GM21381 (cell line): Measurements from ENCODE around the gene TM4SF5.

Experiments
- ATAC-seq: cut with Tn5 transposase; IDR thresholded peaks from one replicate; pipeline ENCODE4 v1.9.1; 2021; ENCODE audit warnings: mild to moderate bottlenecking, moderate library complexity; ENCODE audit not compliant: unreplicated experiment

TM4SF5 gene

DNA sequence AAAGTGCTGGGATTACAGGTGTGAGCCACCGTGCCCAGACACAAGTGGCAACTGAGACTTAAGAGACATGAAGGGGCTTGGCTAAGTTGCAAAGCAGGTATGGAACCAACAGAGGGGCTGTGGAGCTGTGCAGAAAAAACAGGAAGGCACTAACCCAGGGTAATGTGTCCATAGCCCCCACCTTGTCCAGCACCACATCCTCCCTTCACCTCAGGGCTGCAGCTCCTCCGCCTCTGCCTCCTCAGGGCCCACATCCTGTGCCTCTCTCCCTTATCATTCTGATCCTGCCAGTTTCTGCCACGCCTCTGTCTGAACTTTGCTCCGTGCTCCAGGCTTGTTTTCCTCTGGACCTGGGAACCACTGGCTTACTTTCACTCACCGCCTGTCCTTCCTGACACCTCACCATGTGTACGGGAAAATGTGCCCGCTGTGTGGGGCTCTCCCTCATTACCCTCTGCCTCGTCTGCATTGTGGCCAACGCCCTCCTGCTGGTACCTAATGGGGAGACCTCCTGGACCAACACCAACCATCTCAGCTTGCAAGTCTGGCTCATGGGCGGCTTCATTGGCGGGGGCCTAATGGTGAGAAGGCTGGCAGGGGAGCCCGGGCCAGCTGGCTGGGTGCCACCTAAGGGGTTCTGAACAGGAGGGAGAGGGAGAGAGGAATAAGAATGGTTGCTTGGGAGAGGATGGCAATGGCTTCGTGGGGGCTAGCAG lies at the start of gene TM4SF5:
TM4SF5 (plus strand) TSS at position 368 of the 716 bp plus-strand sequence; CDS start at position 405, 37 bp downstream.
- ATAC-seq = no peak

GRCh38 chr17:4722678-4723240 lies 48.9 kb upstream of the TM4SF5 start:
- no peak for ATAC-seq

DNA sequence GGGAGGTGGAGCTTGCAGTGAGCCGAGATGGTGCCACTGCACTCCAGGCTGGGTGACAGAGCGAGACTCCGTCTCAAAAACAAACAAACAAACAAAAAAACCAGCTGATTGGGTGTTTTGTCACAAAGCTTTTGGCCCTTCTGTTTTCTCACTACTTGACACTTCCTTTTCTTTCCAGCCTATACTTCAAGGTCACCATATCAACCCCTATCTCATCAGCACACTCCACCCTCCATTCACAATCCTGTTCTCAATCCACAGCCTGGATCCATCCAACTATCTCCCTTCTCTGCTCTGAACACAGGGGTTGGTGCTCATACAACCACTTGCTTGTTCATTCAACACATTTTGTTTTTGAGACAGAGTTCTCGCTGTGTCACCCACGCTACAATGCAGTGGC lies 47.0 kb upstream of the TM4SF5 start:
- ATAC-seq = no peak

GRCh38 chr17:4725646-4726310 lies 45.9 kb upstream of the TM4SF5 start:
- ATAC-seq = no peak

DNA sequence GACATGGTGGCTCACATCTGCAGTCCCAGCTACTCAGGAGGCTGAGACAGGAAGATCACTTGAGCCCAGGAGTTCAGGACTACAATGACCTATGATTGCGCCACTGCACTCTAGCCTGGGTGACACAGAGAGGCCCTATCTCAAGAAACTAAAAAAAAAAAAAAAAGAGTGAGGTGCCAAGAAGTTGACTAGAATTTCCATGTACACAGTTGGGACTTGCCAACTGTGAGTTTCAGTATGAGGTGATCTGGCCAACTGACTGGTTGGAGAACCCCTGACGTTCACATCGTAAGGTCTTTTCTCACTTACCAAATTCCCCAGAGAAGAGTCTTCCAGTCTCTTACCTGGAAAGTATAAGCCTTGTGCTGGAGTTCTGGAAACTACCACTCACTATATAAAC lies 43.6 kb upstream of the TM4SF5 start:
- ATAC-seq = no peak

- no peak for ATAC-seq
Observed at GRCh38 chr17:4733073-4733531, 38.6 kb upstream of the TM4SF5 start.

DNA sequence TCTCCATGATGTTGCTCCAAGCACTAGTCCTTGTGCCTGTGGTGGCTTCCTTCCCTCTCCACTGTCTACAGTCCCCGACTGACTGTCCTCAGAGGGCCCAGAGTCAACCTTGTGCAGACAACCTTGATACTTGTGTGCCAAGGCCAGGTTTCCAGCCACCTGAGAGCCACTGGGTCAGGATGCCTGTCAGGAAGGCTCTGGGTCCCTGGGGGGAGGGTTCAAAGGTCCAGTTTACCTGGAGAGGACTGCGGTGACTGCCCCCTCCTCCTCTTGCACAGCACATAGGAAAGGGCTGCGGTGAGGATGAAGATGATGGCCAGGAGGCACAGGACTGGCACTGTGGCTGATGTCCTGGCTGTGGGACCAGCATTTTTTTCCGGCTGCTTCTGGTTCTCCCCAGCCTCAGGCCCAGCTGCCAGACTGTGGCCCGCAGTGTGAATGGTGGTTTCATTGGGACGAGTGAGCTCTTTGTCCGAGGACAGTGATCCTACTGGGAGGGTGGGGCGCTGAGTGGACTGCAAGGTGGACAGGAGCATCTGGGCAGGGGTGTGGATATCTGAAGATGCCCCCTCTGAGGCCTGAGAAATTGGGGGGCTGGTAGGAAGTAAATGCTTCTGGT lies 36.7 kb upstream of the TM4SF5 start:
- no peak for ATAC-seq

- no peak for ATAC-seq
Observed at GRCh38 chr17:4735876-4736651, 35.6 kb upstream of the TM4SF5 start.

- ATAC-seq = no peak
Observed at GRCh38 chr17:4738136-4739121, 33.3 kb upstream of the TM4SF5 start.

- ATAC-seq = no peak
Observed at GRCh38 chr17:4739122-4740024, 32.3 kb upstream of the TM4SF5 start, which contains the start of the genes CXCL16 and ZMYND15. CXCL16 (minus strand) TSS chr17:4739928; CDS start chr17:4739339, 589 bp downstream. ZMYND15 (plus strand) TSS chr17:4739833; CDS start chr17:4740549, 716 bp downstream.

DNA sequence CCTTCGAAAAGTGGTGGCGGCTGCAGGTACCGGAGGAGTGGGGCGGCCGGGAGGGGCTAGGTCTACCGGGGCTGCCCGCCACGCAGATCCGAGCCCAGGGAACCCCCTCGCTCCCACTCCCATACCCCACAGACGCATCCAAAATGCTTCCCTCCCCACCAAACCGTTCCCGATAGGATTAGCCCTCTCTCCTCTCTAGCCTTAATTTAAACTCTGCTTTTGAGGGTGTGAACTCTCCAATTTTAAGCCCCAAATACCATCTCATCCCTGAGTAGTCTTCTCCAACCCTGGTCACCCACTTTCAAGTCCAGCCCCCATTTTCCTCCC lies 31.7 kb upstream of the TM4SF5 start:
- ATAC-seq = no peak

DNA sequence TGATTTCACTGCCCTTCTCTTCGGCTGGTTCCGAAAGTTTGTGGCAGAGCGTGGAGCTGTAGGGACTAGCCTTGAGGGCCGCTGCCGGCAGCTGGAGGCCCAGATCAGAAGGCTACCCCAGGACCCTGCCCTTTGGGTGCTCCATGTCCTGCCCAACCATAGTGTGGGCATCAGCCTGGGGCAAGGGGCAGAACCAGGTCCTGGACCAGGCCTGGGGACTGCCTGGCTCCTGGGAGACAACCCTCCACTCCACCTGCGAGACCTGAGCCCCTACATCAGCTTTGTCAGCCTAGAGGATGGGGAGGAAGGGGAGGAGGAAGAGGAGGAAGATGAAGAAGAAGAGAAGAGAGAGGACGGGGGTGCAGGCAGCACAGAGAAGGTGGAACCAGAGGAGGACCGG lies 31.1 kb upstream of the TM4SF5 start:
- ATAC-seq = no peak

DNA sequence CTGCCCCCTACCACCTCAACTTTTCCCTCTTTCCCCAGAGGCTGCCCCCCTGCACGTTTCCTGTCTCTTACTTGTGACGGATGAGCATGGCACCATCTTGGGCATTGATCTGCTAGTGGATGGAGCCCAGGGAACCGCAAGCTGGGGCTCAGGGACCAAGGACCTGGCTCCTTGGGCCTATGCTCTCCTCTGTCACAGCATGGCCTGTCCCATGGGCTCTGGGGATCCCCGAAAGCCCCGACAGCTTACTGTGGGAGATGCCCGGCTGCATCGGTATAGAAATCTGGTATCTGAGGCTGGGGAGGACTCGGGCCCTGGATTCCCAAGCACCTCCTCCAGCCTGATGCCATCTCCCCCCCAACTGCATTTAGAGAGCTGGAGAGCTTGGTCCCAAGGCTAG lies 30.1 kb upstream of the TM4SF5 start:
- no peak for ATAC-seq

- ATAC-seq = no peak
Observed at GRCh38 chr17:4742133-4742532, 29.6 kb upstream of the TM4SF5 start.

- no peak for ATAC-seq
Observed at GRCh38 chr17:4742629-4743028, 29.1 kb upstream of the TM4SF5 start.

GRCh38 chr17:4743216-4743615 lies 28.5 kb upstream of the TM4SF5 start:
- ATAC-seq = no peak

- no peak for ATAC-seq
Observed at GRCh38 chr17:4743898-4744297, 27.8 kb upstream of the TM4SF5 start.
